ENCODE measurements around the gene BUB1B.

GRCh38 chr15:40251486-40252140 is 90.7 kb downstream of the BUB1B start:
- TF ChIP-seq CTCF (IDR thresholded peaks at IDR 0.05) (no peak), EP300 (IDR thresholded peaks at IDR 0.05) (no peak), POLR2A (IDR thresholded peaks at IDR 0.05) (no peak)
